ENCODE measurements around the gene ANO10.

- TF ChIP-seq CTCF (IDR thresholded peaks at IDR 0.05) (no peak), POLR2AphosphoS5 (IDR thresholded peaks at IDR 0.05) (no peak)
Measured at GRCh38 chr3:43442872-43443395, 178.9 kb downstream of the ANO10 start.
